Heart left ventricle (tissue), 16 donors: Measurements from ENCODE around the gene NENF. TPM values are rescaled to one million over a fixed set of nuclear protein-coding genes. Genes with fewer than 3 reads are reported as not detected.
"Not testable (repeated sequence)": the region's sequence is repeated elsewhere in the genome, so short reads cannot be mapped to it uniquely, and the experiment has no call there.

Experiments used
- ATAC-seq, 4 donors: fragments of 200-7000 bp; cut with Tn5 transposase; one replicate each; pipeline ENCODE4 v1.9.1; 2020 to 2022; ENCODE audit warnings: moderate library complexity in 4 of 4, mild to moderate bottlenecking in 3 of 4, moderate number of reproducible peaks in 1 of 4
- DNase-seq, 5 donors: peaks; one replicate each; pipeline ENCODE4 v3.0.0-alpha.2; 2020
- H3K27ac ChIP-seq, 12 donors: fragments of 200-600 bp; sonication (generic) in 4 of 12; one replicate each; pipeline versions ENCODE4 v1.5.0 to v1.8.0; 2016 to 2022; ENCODE audit warnings: mild to moderate bottlenecking in 2 of 12
- H3K27me3 ChIP-seq, 9 donors: fragments of 200-600 bp; sonication (generic) in 2 of 9; one replicate each; pipeline versions ENCODE4 v1.5.1 to v1.8.0; 2016 to 2022; ENCODE audit warnings: mild to moderate bottlenecking in 3 of 9
- H3K36me3 ChIP-seq, 9 donors: fragments of 200-600 bp; sonication (generic) in 2 of 9; one replicate each; pipeline versions ENCODE4 v1.5.0 to v1.8.0; 2018 to 2022; ENCODE audit warnings: mild to moderate bottlenecking in 2 of 9
- H3K4me1 ChIP-seq, 12 donors: fragments of 200-600 bp; sonication (generic) in 4 of 12; one replicate each; pipeline versions ENCODE4 v1.5.0 to v1.8.0; 2016 to 2022; ENCODE audit warnings: mild to moderate bottlenecking in 3 of 12
- H3K4me3 ChIP-seq, 12 donors: fragments of 200-600 bp; sonication (generic) in 4 of 12; one replicate each; pipeline versions ENCODE4 v1.5.0 to v1.8.0; 2017 to 2022; ENCODE audit warnings: mild to moderate bottlenecking in 9 of 12, moderate library complexity in 4 of 12
- H3K9me3 ChIP-seq, 12 donors: fragments of 200-600 bp; sonication (generic) in 4 of 12; one replicate each; pipeline versions ENCODE4 v1.5.0 to v1.8.0; 2016 to 2022; ENCODE audit warnings: mild to moderate bottlenecking in 1 of 12
- CTCF ChIP-seq, 12 donors: fragments of 200-600 bp; sonication (generic) in 4 of 12; IDR thresholded peaks; one replicate each; pipeline versions ENCODE4 v1.5.0 to v1.8.0; 2018 to 2022; ENCODE audit warnings: antibody characterized with exemption in 12 of 12, mild to moderate bottlenecking in 5 of 12
- POLR2A ChIP-seq, 2 donors: fragments of 450-650 bp; IDR thresholded peaks; one replicate each; pipeline ENCODE4 v1.6.1; 2017; ENCODE audit warnings: antibody characterized with exemption in 2 of 2, mild to moderate bottlenecking in 2 of 2, moderate library complexity in 2 of 2
- WGBS, 4 donors: extraction: QIAGEN DNeasy Blood & Tissue Kit in 2 of 4; methylation state at CpG; one replicate each; pipeline versions ENCODE4 v1.1.5 to v1.1.7; 2013 to 2018; 5-methylcytosine and 5-hydroxymethylcytosine counted together
- intact Hi-C, 10 donors: fragments of 100-400 bp; cut with DNase I; formaldehyde crosslinking; loops; one replicate each; pipeline versions ENCODE4 v1.11.1 to v1.14.2; 2022
- polyA plus RNA-seq, 2 donors: library from polyadenylated mRNA; stranded (reverse); fragments of 200-250 nt; gene quantifications; one replicate each; pipeline ENCODE4 v1.2.3, GENCODE V29; 2013
- total RNA-seq, 9 donors: library from RNA; depleted of rRNA in 2 of 9; stranded (reverse); fragments of >200 nt in 2 of 9; fragmentation: NEBNext Ultra II Directional in 3 of 9; extraction: Animal tissue kit (Norgen Biotek cat#: 25700) in 3 of 9; gene quantifications; one replicate each; pipeline versions ENCODE4 v1.1.0 to v1.2.4, GENCODE V29; 2016 to 2023
- donor health status: ischemic (EF 13 %, LVEDD 7.1; RV severe dilation, severe dysfunction).
- donor health status: healthy with polysubstance abuse.
- donor health status: DM: no; HTN: yes; CAD: no.
- donor health status: DM: no; HTN: no; CAD: no.
- donor health status: ischemic (EF 25% LVEDD 6.9; RV normal size, moderate dysfunction).
- donor health status: ischemic (EF 25% LVEDD 5.7; RV mildly dilated, moderate dysfunction).
- donor health status: healthy.
- donor health status: DM: yes; HTN: yes; CAD: no.
- donor health status: ischemic (EF 35%, LVEDD 5.7; RV mildly dilated, moderate dysfunction).
- donor health status: nonischemic (EF 11% LVEDD 7.7; RV severe dilation, severe dysfunction).
- donor health status: DM: yes; HTN: yes; CAD: no.
- donor health status: PGD.
- donor health status: ischemic (EF 29% LVEDD 5.4; RV normal size, mild dysfunction).
- donor health status: nonischemic (EF 23%, LVEDD 6.1; RV moderate dilation, normal function).

NENF gene
- total and polyA plus RNA-seq, 11 donors = 69.8 to 174 (median 105) TPM

GRCh38 chr1:212477680-212478466, 45.2 kb downstream of the NENF start:
- intact Hi-C loops = loop anchor here (1.0 to 10.0 kb wide), 14 partner anchors 79 to 527 kb away; partner anchors contain the start of genes ATF3 (in 5 of the 10), NSL1 (in 1 of the 10) and TATDN3 (in 1 of the 10)
- DNase-seq (no peak), ATAC-seq (no peak)
- WGBS, 4 donors = 75 to 80% (median 79%) methylated on average over 7 to 8 of the region's 8 CpGs
- Histone ChIP-seq H3K36me3 (no peaks in the 10 kb centered on the region), H3K4me1 (peaks cover 0 to 17% (median 0%) of the 10 kb centered on the region in 12 donors), H3K27me3 (no peaks in the 10 kb centered on the region), H3K9me3 (no peaks in the 10 kb centered on the region), H3K27ac (no peak overlapping the region), H3K4me3 (no peak overlapping the region)
- no peak for TF ChIP-seq POLR2A (IDR thresholded peaks at IDR 0.05)
- no peak for TF ChIP-seq CTCF (IDR thresholded peaks at IDR 0.05)

- Histone ChIP-seq H3K27ac (no peak overlapping the region), H3K4me3 (no peak overlapping the region), H3K36me3 (no peaks in the 10 kb centered on the region), H3K27me3 (no peaks in the 10 kb centered on the region), H3K9me3 (no peaks in the 10 kb centered on the region), H3K4me1 (peaks cover 0 to 17% (median 0%) of the 10 kb centered on the region in 12 donors)
- TF ChIP-seq CTCF (IDR thresholded peaks at IDR 0.05) = no peak
- no peak for TF ChIP-seq POLR2A (IDR thresholded peaks at IDR 0.05)
- DNase-seq (no peak), ATAC-seq (no peak)
- WGBS, 4 donors = 77 to 86% (median 79%) methylated on average over 12 of the region's 12 CpGs
- intact Hi-C loops = loop anchor here (2.0 to 10.0 kb wide), 11 partner anchors 79 to 526 kb away; partner anchors contain the start of genes ATF3 (in 5 of the 10), NSL1 (in 1 of the 10) and TATDN3 (in 1 of the 10)
Measured at GRCh38 chr1:212478467-212479025, 45.8 kb downstream of the NENF start.

- H3K27me3 ChIP-seq = no peaks in the 10 kb centered on the region
- H3K4me1 ChIP-seq = peaks cover 0 to 17% (median 0%) of the 10 kb centered on the region in 12 donors
- intact Hi-C loops = loop anchor here (2.0 to 10.0 kb wide), 11 partner anchors 78 to 526 kb away; partner anchors contain the start of genes ATF3 (in 5 of the 10), NSL1 (in 1 of the 10) and TATDN3 (in 1 of the 10)
- DNase-seq (no peak), ATAC-seq (no peak)
- no peak overlapping the region for H3K27ac ChIP-seq
- no peak overlapping the region for H3K4me3 ChIP-seq
- no peak for TF ChIP-seq CTCF (IDR thresholded peaks at IDR 0.05)
- TF ChIP-seq POLR2A (IDR thresholded peaks at IDR 0.05) = no peak
- H3K36me3 ChIP-seq = no peaks in the 10 kb centered on the region
- no peaks in the 10 kb centered on the region for H3K9me3 ChIP-seq
- WGBS, 4 donors = 66 to 71% (median 66%) methylated on average over 7 of the region's 7 CpGs
Measured at GRCh38 chr1:212479188-212479587, 46.5 kb downstream of the NENF start.

- H3K27me3 ChIP-seq, H3K27ac ChIP-seq, H3K4me3 ChIP-seq, H3K36me3 ChIP-seq, ATAC-seq, DNase-seq, H3K9me3 ChIP-seq: not testable (repeated sequence)
- 87 to 92% (median 88%) methylated on average over 11 of the region's 11 CpGs for WGBS, 4 donors
- H3K4me1 ChIP-seq = peaks cover 0 to 17% (median 0%) of the 10 kb centered on the region in 12 donors
- intact Hi-C loops = loop anchor here in 6 of 10 donors (5.0 to 10.0 kb wide), 4 partner anchors 74 to 301 kb away; no protein-coding TSS in a partner anchor
Measured at GRCh38 chr1:212480711-212481437, 48.2 kb downstream of the NENF start.
